ENCODE measurements around the gene CAPN14. TPM values are rescaled to one million over a fixed set of nuclear protein-coding genes. Genes with fewer than 3 reads are reported as not detected.

Gene CAPN14
- total and polyA plus RNA-seq, 4 donors: 0.18 to 0.29 (median 0.21) TPM; not detected in 1

GRCh38 chr2:31246184-31246852, 29.0 kb upstream of the CAPN14 start:
- intact Hi-C loops (cut with DNase I): no loop called here
- H3K9me3 ChIP-seq (ENCODE audit: control insufficient read depth, low read length): no peaks in the 10 kb centered on the region
- H3K4me1 ChIP-seq (ENCODE audit: control insufficient read depth in 1 of 2, insufficient read depth in 2 of 2, low read length in 2 of 2): no peaks in the 10 kb centered on the region
- no peak overlapping the region for H3K27ac ChIP-seq (ENCODE audit: low read depth in 1 of 2, low read length in 2 of 2)
- no peaks in the 10 kb centered on the region for H3K27me3 ChIP-seq (ENCODE audit: control insufficient read depth in 1 of 2, insufficient read depth in 2 of 2, low read length in 1 of 2)
- ATAC-seq (ENCODE audit: low FRiP score): no peak
- H3K36me3 ChIP-seq (ENCODE audit: control insufficient read depth in 1 of 2, insufficient read depth in 2 of 2, low read length in 1 of 2): peaks cover 0 to 4% of the 10 kb centered on the region in 2 donors
- 89 to 91% methylated on average over 3 of the region's 3 CpGs for WGBS, 2 donors
- DNase-seq: no peak
- H3K4me3 ChIP-seq (ENCODE audit: low read length in 2 of 2): no peak overlapping the region

DNA sequence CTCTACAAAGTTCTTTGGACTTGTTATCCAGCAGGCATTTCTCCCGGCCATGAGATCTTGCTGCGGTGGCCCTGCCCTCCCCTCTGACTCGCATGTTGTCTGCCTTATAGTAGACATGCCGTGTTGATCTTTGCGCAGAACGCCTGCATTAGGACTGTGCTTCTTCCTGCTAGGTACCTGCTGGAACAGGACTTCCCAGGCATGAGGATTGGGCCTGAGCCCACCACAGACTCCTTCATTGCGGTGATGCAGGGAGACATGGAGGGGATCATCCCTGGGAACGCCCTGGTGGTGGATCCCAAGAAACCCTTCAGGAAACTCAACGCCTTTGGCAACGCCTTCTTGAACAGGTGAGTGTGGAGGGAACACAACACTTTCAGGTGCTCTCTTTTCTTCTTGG, 26.8 kb upstream of the CAPN14 start:
- H3K4me1 ChIP-seq (ENCODE audit: control insufficient read depth in 1 of 2, insufficient read depth in 2 of 2, low read length in 2 of 2): peaks cover 0 to 3% of the 10 kb centered on the region in 2 donors

DNA sequence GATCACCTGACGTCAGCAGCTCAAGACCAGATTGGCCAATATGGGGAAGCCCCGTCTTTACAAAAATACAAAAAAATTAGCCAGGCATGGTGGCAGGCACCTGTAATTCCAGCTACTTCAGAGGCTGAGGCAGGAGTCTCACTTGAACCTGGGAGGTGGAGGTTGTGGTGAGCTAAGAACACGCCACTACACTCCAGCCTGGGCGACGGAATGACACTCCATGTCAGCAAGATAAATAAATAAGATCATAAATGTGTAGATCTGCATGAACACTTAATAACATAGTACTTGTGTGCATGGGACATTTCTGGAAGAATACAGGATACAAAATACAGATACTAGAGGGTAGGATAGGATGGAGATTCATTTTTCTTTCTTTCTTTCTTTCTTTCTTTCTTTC, 25.7 kb upstream of the CAPN14 start:
- peaks cover 0 to 2% of the 10 kb centered on the region in 2 donors for H3K36me3 ChIP-seq (ENCODE audit: control insufficient read depth in 1 of 2, insufficient read depth in 2 of 2, low read length in 1 of 2)
- no peaks in the 10 kb centered on the region for H3K27me3 ChIP-seq (ENCODE audit: control insufficient read depth in 1 of 2, insufficient read depth in 2 of 2, low read length in 1 of 2)
- peaks cover 0 to 3% of the 10 kb centered on the region in 2 donors for H3K4me1 ChIP-seq (ENCODE audit: control insufficient read depth in 1 of 2, insufficient read depth in 2 of 2, low read length in 2 of 2)
- no peak for ATAC-seq (ENCODE audit: low FRiP score)
- no peak overlapping the region for H3K27ac ChIP-seq (ENCODE audit: low read depth in 1 of 2, low read length in 2 of 2)
- 95% methylated on average over 5 of the region's 5 CpGs for WGBS, 2 donors
- DNase-seq: no peak
- no peak overlapping the region for H3K4me3 ChIP-seq (ENCODE audit: low read length in 2 of 2)
- H3K9me3 ChIP-seq (ENCODE audit: control insufficient read depth, low read length): no peaks in the 10 kb centered on the region
- intact Hi-C loops (cut with DNase I): no loop called here

More for the DNA sequence above, 26.8 kb upstream of the CAPN14 start:
- Histone ChIP-seq H3K27me3 (ENCODE audit: control insufficient read depth in 1 of 2, insufficient read depth in 2 of 2, low read length in 1 of 2) (no peaks in the 10 kb centered on the region), H3K27ac (ENCODE audit: low read depth in 1 of 2, low read length in 2 of 2) (no peak overlapping the region), H3K36me3 (ENCODE audit: control insufficient read depth in 1 of 2, insufficient read depth in 2 of 2, low read length in 1 of 2) (peaks cover 0 to 2% of the 10 kb centered on the region in 2 donors), H3K4me3 (ENCODE audit: low read length in 2 of 2) (no peak overlapping the region), H3K9me3 (ENCODE audit: control insufficient read depth, low read length) (no peaks in the 10 kb centered on the region)
- ATAC-seq (ENCODE audit: low FRiP score) (no peak), DNase-seq (no peak)
- 96 to 97% methylated on average over 10 of the region's 10 CpGs for WGBS, 2 donors
- intact Hi-C loops (cut with DNase I): no loop called here

DNA sequence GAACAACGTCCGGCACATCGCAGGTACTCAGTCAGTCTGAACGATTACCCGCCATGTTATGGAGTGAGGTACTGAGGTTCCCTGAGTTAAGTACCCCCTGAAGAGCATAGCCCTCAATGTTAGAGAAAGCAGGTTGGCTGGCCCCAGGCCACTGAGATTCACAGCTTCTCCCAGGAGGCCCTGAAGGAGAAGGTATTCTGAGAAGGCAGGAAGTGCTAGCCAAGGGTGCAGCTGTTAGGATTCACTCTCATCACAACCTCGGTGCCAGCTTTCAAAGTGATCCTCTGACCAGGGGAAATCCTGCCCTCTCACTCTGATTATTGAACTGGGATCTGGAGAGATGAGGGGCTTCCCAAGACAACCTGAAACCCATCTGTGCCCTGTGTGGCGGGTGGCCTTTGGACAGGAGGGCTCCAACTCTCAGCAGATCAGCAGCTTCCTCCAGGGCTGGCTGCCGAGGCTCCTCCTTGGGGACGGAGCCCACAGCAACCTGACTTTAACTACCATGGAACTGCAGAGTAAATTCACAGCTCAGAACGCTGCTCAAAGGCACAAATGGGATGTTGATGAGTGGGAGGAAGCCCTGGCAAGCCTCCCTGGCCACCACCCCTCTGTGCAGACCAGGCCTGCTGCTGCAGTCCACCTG, 24.4 kb upstream of the CAPN14 start:
- no peak for ATAC-seq (ENCODE audit: low FRiP score)
- intact Hi-C loops (cut with DNase I): loop anchor here in 1 of 2 donors (2.0 kb wide), 1 partner anchor 27 kb away; no protein-coding TSS in a partner anchor
- Histone ChIP-seq H3K4me1 (ENCODE audit: control insufficient read depth in 1 of 2, insufficient read depth in 2 of 2, low read length in 2 of 2) (peaks cover 0 to 3% of the 10 kb centered on the region in 2 donors), H3K36me3 (ENCODE audit: control insufficient read depth in 1 of 2, insufficient read depth in 2 of 2, low read length in 1 of 2) (no peaks in the 10 kb centered on the region), H3K27ac (ENCODE audit: low read depth in 1 of 2, low read length in 2 of 2) (no peak overlapping the region), H3K4me3 (ENCODE audit: low read length in 2 of 2) (no peak overlapping the region), H3K27me3 (ENCODE audit: control insufficient read depth in 1 of 2, insufficient read depth in 2 of 2, low read length in 1 of 2) (no peaks in the 10 kb centered on the region), H3K9me3 (ENCODE audit: control insufficient read depth, low read length) (no peaks in the 10 kb centered on the region)
- WGBS, 2 donors: 88 to 89% methylated on average over 10 of the region's 10 CpGs
- DNase-seq: no peak

DNA sequence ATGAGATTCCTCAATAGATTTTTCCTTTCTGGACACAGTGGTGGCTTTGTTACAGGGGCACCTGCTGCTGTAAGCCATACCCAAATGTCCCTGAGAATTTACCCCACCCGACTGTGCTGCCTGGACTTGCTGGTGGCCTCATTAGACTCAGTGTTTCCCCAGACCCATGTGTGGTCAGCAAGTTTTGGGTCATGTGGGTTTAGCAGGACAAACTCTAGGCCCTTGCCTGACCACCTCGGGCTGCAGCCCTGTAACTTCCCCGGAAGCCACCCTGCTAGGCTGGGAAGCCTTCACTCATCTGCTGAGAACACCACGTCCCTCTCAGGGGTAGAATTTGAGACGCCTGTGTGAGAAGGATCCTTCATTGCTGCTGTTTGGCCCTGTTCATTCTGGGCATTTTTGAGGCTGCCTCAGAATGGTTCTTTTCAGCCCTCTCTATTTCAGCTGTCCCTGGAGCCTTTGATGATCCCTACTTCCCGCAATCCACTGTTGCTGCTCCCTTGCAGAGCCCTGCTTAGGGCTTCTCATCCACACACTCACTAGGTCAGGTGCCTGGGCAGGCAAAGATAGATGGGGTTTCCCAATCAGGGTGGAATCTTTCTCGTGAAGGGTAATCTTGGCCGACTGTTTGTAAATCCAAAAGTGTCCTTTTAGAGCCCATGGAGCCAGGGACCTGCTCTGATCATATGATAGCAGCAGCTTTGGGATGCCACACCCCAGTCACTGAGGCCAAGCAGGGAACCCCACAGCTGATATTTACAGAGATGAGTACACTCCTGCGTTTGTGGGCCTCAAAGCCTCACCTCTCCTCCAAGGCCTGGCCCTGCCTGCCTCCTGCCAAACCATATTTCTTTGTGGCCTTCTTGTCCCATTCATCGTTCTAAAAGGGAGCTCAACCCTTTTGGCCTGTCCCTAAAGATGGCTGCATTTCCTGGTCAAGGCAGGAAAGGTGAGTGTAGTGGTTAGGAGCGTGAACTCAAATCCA, 23.4 kb upstream of the CAPN14 start:
- H3K4me3 ChIP-seq (ENCODE audit: low read length in 2 of 2): no peak overlapping the region
- no peaks in the 10 kb centered on the region for H3K36me3 ChIP-seq (ENCODE audit: control insufficient read depth in 1 of 2, insufficient read depth in 2 of 2, low read length in 1 of 2)
- no peaks in the 10 kb centered on the region for H3K27me3 ChIP-seq (ENCODE audit: control insufficient read depth in 1 of 2, insufficient read depth in 2 of 2, low read length in 1 of 2)
- peaks cover 0 to 3% of the 10 kb centered on the region in 2 donors for H3K4me1 ChIP-seq (ENCODE audit: control insufficient read depth in 1 of 2, insufficient read depth in 2 of 2, low read length in 2 of 2)
- H3K27ac ChIP-seq (ENCODE audit: low read depth in 1 of 2, low read length in 2 of 2): peak overlapping the region; percentile 33 to 89
- WGBS, 2 donors: 70 to 77% methylated on average over 11 of the region's 11 CpGs
- no peak for DNase-seq
- intact Hi-C loops (cut with DNase I): loop anchor here in 1 of 2 donors (2.0 kb wide), 1 partner anchor 28 kb away; no protein-coding TSS in a partner anchor
- no peaks in the 10 kb centered on the region for H3K9me3 ChIP-seq (ENCODE audit: control insufficient read depth, low read length)
- ATAC-seq (ENCODE audit: low FRiP score): no peak

DNA sequence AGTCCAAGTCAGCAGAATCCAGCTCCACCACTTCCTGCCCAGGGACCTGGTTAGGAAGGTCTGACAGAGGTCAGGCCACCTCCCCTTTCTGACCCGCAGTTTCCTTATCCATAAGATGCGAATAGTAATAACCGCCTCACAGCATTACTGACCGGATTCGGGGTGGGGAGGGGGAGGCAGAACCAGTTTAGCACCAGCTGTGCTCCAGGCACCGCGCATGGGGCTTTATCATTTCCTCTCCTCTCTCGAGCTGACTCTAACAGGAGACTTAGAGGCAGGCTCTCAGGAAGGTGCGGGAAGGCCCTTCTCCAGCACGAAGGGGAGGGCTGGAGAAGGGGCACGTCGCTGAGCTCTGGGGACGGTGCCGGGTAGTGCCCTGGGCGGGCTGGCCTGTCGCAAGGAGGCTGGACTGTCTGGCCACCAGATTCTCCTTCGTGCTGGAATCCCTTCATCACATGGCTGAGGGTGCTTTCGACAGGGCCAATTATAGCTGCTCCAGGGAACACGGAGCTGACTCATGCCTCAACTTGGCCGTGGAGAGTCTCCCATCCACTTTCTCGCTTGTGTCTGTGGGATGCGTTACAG, 22.4 kb upstream of the CAPN14 start:
- Histone ChIP-seq H3K4me1 (ENCODE audit: control insufficient read depth in 1 of 2, insufficient read depth in 2 of 2, low read length in 2 of 2) (peaks cover 0 to 3% of the 10 kb centered on the region in 2 donors), H3K36me3 (ENCODE audit: control insufficient read depth in 1 of 2, insufficient read depth in 2 of 2, low read length in 1 of 2) (no peaks in the 10 kb centered on the region), H3K9me3 (ENCODE audit: control insufficient read depth, low read length) (no peaks in the 10 kb centered on the region), H3K27me3 (ENCODE audit: control insufficient read depth in 1 of 2, insufficient read depth in 2 of 2, low read length in 1 of 2) (no peaks in the 10 kb centered on the region), H3K27ac (ENCODE audit: low read depth in 1 of 2, low read length in 2 of 2) (peak overlapping the region; percentile 76 to 89), H3K4me3 (ENCODE audit: low read length in 2 of 2) (no peak overlapping the region)
- peak; percentile 91 for ATAC-seq (ENCODE audit: low FRiP score)
- peak; percentile 87 to 89 for DNase-seq
- 12 to 14% methylated on average over 21 to 22 of the region's 22 CpGs for WGBS, 2 donors
- intact Hi-C loops (cut with DNase I): loop anchor here (2.0 to 5.0 kb wide), 3 partner anchors 29 to 58 kb away; no protein-coding TSS in a partner anchor

DNA sequence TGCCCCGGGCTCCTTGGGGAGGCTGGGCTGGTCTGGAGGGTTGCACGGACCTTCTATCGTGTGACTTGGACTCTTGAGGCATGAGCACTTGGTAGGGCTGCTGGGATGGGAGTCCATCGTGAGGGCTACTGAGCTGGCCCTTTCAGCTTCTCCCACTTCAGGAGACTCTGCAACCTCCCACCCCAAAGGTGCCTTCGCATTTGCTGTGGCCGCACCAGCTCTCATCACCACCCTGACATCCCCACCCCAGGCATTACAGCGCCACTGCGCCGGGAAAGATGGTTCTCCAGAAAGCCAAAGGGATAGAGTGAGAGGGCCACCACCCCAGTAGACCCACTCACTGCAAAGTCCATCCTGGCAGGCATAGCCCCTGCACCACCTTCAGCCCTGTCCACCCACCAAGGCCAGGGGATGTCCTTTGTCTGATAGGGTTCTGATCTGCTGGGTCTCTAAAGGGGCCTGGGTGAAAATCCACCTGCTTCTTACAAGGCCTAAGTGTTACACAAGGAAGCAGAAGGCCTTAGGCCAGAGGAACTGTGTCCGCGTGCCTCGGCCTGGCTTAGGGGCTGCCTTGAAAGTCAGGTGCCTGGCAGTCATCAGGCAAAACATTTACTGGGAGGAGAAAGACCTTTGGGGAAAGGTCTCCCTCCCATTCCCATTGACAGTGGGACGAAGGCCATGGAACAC, 21.7 kb upstream of the CAPN14 start:
- Histone ChIP-seq H3K9me3 (ENCODE audit: control insufficient read depth, low read length) (no peaks in the 10 kb centered on the region), H3K27me3 (ENCODE audit: control insufficient read depth in 1 of 2, insufficient read depth in 2 of 2, low read length in 1 of 2) (no peaks in the 10 kb centered on the region), H3K4me1 (ENCODE audit: control insufficient read depth in 1 of 2, insufficient read depth in 2 of 2, low read length in 2 of 2) (peaks cover 0 to 3% of the 10 kb centered on the region in 2 donors), H3K36me3 (ENCODE audit: control insufficient read depth in 1 of 2, insufficient read depth in 2 of 2, low read length in 1 of 2) (no peaks in the 10 kb centered on the region), H3K4me3 (ENCODE audit: low read length in 2 of 2) (no peak overlapping the region), H3K27ac (ENCODE audit: low read depth in 1 of 2, low read length in 2 of 2) (peak overlapping the region; percentile 76 to 86)
- ATAC-seq (ENCODE audit: low FRiP score) (no peak), DNase-seq (no peak)
- intact Hi-C loops (cut with DNase I): loop anchor here (2.0 to 5.0 kb wide), 2 partner anchors 58 kb away; no protein-coding TSS in a partner anchor
- 78% methylated on average over 13 of the region's 13 CpGs for WGBS, 2 donors

Data from aorta (tissue), 5 donors.